Activated CD8-positive, alpha-beta memory T cell treated with anti-CD3 and anti-CD28 coated beads for 36 hours (primary cell): Measurements from ENCODE around the gene DNASE2. TPM values are rescaled to one million over a fixed set of nuclear protein-coding genes. Genes with fewer than 3 reads are reported as not detected.

Source experiments
- CTCF ChIA-PET: fragments of 350-600 bp; sonication (Branson Sonifier 250); formaldehyde crosslinking; loops from one replicate; lab custom pipeline; 2021; ENCODE audit warnings: antibody characterized with exemption; lab: Charles Lee
- POLR2A ChIA-PET: fragments of 350-600 bp; sonication (Branson Sonifier 250); formaldehyde crosslinking; loops from one replicate; lab custom pipeline; 2021; ENCODE audit warnings: antibody characterized with exemption; lab: Charles Lee
- total RNA-seq, 2 experiments: library from RNA; stranded (reverse); gene quantifications; one replicate each; pipeline ENCODE4 v1.2.3, GENCODE V29; 2021

The DNASE2 gene
- total RNA-seq, 2 experiments from 2014 or later = 20.5 to 23.1 TPM

GRCh38 chr19:12846613-12847012 is 34.6 kb downstream of the DNASE2 start:
- POLR2A ChIA-PET = interaction anchor here (0.5 kb wide), 1 partner anchor 39 kb away, joined by 3 read pairs; no protein-coding TSS in a partner anchor
- CTCF ChIA-PET = interaction anchor here (0.6 to 4.9 kb wide), 25 partner anchors 8 to 1491 kb away, joined by 3 to 83 read pairs (median 5); partner anchors contain the start of genes DNASE2, GCDH, GET3 and RTBDN

DNA sequence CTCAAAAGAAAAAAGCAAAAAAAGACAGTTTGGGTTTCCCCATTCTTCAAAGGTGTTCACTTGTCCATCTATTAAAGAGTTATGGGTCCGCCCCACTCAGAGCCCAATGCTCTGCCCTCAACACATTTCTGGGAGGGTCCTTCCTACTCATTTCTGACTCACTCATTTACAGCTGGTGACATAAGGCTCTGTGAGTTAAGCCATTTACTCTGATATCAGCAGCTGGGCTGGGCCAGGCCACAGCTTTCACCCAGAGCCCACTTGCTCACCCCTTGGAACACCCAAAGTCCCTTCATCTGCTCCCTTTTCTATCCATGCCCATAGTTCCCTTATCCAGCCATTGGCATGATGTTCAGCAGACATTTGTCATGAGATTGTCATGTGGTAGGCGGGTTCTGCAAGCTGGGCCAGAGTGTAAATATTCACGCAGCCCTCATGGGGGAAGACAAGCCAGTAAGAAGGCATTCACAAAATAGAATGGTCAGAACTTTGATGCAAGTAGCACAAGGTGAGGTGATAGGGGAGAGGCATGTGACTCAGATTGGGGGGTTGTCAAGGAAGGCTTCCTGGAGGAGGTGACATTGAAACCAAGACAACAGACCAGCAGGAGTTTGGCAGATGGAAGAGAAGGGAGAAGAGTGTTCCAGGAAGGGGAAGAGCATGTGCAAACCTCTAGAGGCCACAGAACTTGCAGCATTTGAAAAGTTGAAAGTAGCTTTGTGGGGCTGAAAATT is 37.1 kb downstream of the DNASE2 start:
- POLR2A ChIA-PET = interaction anchor here (0.6 kb wide), 1 partner anchor 1358 kb away, joined by 3 read pairs; no protein-coding TSS in a partner anchor
- CTCF ChIA-PET = interaction anchor here (0.8 to 4.9 kb wide), 4 partner anchors 13 to 250 kb away, joined by 3 to 83 read pairs (median 32); no protein-coding TSS in a partner anchor

GRCh38 chr19:12843328-12843727 is 37.9 kb downstream of the DNASE2 start:
- ChIA-PET POLR2A (no interaction called here), CTCF (no interaction called here)

GRCh38 chr19:12842511-12842910 is 38.7 kb downstream of the DNASE2 start:
- CTCF ChIA-PET = no interaction called here

GRCh38 chr19:12841094-12841493 is 40.2 kb downstream of the DNASE2 start:
- ChIA-PET CTCF (no interaction called here), POLR2A (no interaction called here)

More at GRCh38 chr19:12842511-12842910, 38.7 kb downstream of the DNASE2 start:
- POLR2A ChIA-PET = no interaction called here

DNA sequence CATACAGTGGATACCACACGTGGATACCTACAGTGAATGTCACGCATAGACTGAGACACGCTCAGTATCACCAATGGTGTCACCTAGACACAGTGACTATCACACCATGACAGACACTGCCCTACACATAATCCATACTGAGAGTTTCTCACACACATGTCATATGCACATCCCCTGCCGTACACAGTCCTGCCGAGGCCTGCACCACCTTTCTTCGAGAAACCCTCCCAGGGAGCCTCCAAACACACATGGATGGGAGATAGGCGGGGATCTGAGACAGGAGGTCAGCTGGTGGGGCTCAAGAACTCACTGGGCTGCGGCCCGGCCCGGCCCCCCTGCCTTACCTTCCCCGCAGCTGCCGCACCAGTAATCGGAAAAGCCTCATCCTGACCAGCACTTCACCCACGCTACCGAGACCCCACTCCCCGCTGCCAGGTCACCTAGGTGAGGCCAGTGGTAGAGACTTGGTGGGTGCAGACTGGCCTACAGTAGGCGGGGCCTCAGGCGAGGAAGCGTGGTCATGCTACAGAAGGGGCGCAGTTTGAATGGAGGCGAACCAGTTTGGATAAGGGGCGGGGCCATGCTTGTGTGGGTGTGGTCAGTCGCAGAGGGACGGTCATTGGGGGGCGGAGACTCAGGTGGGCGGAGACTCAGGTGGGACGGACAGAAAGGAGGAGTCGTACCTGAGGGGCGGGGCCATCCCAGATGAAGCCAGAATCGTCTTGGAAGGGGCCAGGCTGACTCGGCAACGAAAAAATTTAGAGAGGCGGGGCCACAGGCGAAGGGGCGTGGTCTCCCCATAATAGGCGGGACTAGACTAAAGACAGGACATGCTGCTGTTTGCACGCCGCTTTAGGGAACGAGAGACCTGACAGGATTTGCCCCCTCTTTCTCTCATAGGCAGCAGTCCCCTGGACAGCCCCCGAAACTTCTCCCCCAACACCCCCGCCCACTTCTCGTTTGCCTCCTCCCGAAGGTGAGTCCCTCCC is 40.9 kb downstream of the DNASE2 start:
- ChIA-PET POLR2A (no interaction called here), CTCF (interaction anchor here (1.5 kb wide), 1 partner anchor 38 kb away, joined by 3 read pairs; the partner anchor contains the start of gene THSD8)

DNA sequence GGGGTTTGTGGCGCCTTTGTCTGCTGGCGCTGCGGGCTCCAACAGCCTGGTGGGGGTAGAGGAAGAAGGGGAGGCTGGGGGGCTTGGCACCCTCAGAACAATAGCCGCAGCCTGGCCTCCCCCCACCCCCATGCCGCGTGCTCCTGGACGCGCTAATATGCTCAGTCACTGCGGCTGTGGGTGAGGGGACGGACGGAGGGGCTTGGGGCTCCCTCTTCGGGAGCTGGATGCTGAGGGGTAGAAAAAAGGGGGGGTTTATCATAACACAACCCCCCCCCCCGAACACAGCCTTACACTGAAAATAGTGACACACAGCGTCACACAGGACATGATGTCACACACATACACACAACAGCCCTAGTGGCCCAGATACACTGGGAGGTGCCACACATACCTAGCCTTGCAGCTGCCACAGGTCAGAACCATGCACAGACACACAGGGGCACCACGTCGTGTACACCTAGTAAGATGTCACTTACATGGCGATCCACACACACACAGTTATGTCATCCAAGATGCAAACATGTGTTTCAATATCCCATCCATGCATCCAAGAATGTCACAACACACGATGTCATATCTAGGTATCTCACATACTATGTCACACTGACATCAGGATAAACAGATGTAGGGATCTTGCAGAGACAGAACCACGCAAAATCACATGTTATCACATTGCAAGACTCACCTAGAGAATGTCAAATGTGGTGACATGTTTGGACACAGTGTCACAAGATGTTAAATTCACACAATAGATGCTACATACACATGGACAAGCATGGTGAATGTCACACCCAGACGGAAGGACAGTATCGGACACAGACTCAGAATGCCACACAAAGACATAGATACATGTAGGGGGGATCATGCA is 42.1 kb downstream of the DNASE2 start:
- POLR2A ChIA-PET = no interaction called here
- CTCF ChIA-PET = interaction anchor here (0.7 to 1.5 kb wide), 3 partner anchors 8 to 70 kb away, joined by 3 to 5 read pairs (median 3); partner anchors contain the start of gene THSD8

- POLR2A ChIA-PET = no interaction called here
- CTCF ChIA-PET = interaction anchor here (1.0 to 1.5 kb wide), 3 partner anchors 9 to 71 kb away, joined by 3 to 4 read pairs (median 3); partner anchors contain the start of gene THSD8
Measured at GRCh38 chr19:12838182-12838885, 42.9 kb downstream of the DNASE2 start, which contains the start of gene MAST1. TSS of gene MAST1 (plus strand) at chr19:12838515. CDS start at chr19:12838573, 58 bp downstream.

DNA sequence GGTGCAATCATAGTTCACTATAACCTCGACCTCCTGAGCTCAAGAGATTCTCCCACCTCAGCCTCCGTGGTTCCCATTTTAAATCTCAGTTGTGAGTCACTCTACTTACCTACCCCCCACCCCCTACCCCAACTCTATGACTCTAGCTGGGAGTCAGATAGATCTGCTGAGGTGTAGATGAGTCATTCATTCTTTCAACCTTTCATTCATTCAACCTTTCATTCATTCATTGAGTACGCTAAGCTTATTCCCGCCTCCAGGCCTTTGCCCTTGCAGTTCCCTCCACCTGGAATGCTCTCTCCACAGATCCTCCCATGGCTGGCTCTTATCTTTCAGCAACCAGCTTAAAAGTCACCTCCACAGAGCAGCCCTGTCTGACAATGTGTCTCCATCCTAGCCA is 44.0 kb downstream of the DNASE2 start:
- ChIA-PET CTCF (interaction anchor here (0.6 to 1.3 kb wide), 7 partner anchors 10 to 79 kb away, joined by 3 to 6 read pairs (median 4); no protein-coding TSS in a partner anchor), POLR2A (no interaction called here)

- CTCF ChIA-PET = interaction anchor here (1.0 to 1.3 kb wide), 2 partner anchors 10 to 76 kb away, joined by 4 to 6 read pairs; no protein-coding TSS in a partner anchor
- POLR2A ChIA-PET = no interaction called here
Measured at GRCh38 chr19:12836529-12836863, 44.8 kb downstream of the DNASE2 start.

DNA sequence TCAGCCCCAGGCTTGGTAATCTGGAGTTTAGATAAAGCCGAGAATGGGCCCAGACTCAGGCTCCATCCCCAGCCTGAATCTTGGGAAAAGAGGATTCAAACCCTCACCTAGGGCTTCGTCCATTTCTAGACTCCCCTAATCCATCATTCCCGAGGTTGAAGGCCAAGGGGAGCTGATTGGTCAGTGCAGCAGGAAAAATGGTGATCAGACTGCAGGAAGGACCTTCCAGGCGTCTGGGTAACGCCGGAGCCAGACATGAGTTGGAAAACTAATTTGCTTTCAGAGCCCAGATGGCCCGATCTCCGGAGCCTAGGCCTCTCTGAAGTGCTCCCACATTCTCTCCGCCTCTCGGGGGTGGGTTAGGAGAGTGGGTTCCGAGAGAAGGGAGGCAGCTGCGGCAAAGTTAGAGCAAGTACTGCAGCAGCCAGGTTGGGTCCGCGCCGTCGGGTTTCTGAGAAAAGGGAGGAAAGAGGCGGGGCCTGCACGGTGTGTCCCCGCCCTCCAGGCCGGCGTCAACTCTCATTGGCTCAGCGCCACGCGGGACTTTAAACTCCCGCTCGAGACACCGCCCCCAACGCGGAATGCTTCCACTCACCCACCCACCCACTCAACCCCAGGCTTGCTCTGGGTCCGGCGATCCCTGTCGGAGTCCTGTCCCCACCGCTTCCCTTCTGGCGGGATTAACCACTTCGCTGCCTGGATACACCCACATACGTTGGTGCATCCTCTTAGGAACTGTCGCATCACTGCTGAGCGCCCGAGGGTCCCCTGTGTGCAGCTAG is 46.1 kb downstream of the DNASE2 start:
- POLR2A ChIA-PET = interaction anchor here (0.6 kb wide), 1 partner anchor 16 kb away, joined by 3 read pairs; no protein-coding TSS in a partner anchor

DNA sequence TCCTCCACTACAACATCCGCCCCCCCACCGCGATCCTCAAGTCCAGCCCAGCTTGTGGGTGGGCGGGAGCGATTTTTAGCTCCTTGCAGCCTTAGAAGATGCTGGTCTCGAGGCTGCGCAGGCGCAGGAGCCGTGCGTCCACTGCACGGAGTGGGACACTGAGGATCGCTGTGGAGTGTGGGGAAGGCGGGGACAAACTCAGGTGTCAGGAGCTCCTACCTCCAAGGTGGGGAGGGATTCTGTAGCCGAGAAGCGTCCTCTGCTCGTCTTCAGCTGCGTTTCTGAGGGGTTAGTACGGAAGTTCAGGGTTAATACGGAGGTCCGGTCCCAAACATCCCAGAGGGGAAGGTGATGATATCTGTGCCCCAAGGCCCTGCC is 46.7 kb downstream of the DNASE2 start, which contains the start of gene RTBDN:
Gene RTBDN (minus strand): TSS at position 14 of the 378 bp plus-strand sequence. CDS start 4,600 bp downstream, outside the sequence.
- POLR2A ChIA-PET = no interaction called here
- CTCF ChIA-PET = interaction anchor here (1.1 to 1.5 kb wide), 3 partner anchors 13 to 77 kb away, joined by 3 to 10 read pairs (median 7); no protein-coding TSS in a partner anchor

More for the DNA sequence above, 46.1 kb downstream of the DNASE2 start:
- CTCF ChIA-PET = interaction anchor here (1.1 to 1.5 kb wide), 3 partner anchors 12 to 77 kb away, joined by 3 to 10 read pairs (median 7); no protein-coding TSS in a partner anchor

DNA sequence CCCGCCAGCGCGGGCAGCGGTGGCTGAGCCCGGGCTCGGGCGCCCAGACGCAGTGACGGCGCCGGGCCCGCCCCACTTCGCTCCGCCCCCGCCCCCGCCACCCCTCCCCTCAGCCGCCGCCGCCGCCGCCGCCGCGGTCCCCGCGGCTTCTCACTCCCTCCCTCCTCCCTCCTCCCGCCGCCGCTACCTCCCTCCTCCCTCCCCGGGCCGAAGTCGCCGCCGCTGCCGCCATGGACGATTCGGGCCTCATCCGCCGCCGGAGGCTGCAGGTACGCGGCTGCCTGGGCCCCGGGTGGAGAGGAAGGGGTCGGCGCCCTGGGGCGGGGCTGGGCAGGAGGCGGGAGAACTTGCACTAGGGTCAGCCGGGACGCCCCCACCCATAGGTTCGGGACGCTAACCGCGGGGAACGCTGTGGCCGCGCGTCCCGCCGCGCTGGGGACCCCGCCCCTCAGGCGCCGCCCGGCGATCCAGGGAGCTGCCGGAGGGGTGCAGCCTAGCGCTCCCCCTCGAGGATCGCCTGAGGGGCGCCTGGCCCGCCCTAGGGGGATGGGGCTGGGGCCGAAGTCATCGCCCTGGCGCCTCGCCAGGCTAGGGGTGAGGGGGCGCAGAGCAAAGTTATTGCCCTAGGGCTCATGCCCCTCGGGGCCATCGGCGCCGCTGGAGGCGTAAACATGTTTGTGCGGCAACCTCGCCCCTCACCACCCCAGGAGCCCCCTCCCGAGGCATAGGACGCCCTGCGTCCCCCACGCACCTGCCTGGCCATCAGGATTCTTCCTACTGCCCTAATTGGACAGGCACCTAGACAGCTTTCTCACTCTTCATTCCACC is 47.3 kb downstream of the DNASE2 start:
- ChIA-PET CTCF (interaction anchor here (0.6 to 1.5 kb wide), 4 partner anchors 13 to 1541 kb away, joined by 3 to 10 read pairs (median 8); no protein-coding TSS in a partner anchor), POLR2A (no interaction called here)

DNA sequence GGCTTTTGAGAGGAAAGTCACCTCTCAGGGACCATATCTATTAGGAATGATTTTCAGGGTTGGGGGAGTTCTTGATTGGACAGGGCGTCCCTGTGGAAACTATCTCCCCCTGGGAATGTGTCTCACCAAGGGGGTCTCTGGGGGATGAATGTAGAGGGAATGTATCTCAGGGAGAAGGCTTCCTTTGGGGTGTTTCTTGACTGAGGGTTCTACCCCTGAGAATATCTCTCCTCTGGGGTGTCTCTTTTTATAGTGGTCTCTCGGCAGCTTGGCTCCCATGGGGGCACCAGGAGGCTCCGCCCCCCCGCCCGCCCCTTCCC is 47.9 kb downstream of the DNASE2 start:
- ChIA-PET CTCF (interaction anchor here (0.6 to 1.5 kb wide), 2 partner anchors 68 to 1540 kb away, joined by 7 to 9 read pairs; no protein-coding TSS in a partner anchor), POLR2A (no interaction called here)

GRCh38 chr19:12828494-12828893 is 52.8 kb downstream of the DNASE2 start:
- CTCF ChIA-PET = interaction anchor here (0.9 to 2.9 kb wide), 5 partner anchors 19 to 76 kb away, joined by 3 to 9 read pairs (median 3); no protein-coding TSS in a partner anchor
- POLR2A ChIA-PET = interaction anchor here (0.5 kb wide), 1 partner anchor 263 kb away, joined by 4 read pairs; no protein-coding TSS in a partner anchor
